Measurements from ENCODE around the gene TRAF7. TPM values are rescaled to one million over a fixed set of nuclear protein-coding genes. Genes with fewer than 3 reads are reported as not detected.
"Not testable (repeated sequence)": the region's sequence is repeated elsewhere in the genome, so short reads cannot be mapped to it uniquely, and the experiment has no call there.

Gene TRAF7
- 41.8 and 66.1 TPM in 2 replicates for total RNA-seq

DNA sequence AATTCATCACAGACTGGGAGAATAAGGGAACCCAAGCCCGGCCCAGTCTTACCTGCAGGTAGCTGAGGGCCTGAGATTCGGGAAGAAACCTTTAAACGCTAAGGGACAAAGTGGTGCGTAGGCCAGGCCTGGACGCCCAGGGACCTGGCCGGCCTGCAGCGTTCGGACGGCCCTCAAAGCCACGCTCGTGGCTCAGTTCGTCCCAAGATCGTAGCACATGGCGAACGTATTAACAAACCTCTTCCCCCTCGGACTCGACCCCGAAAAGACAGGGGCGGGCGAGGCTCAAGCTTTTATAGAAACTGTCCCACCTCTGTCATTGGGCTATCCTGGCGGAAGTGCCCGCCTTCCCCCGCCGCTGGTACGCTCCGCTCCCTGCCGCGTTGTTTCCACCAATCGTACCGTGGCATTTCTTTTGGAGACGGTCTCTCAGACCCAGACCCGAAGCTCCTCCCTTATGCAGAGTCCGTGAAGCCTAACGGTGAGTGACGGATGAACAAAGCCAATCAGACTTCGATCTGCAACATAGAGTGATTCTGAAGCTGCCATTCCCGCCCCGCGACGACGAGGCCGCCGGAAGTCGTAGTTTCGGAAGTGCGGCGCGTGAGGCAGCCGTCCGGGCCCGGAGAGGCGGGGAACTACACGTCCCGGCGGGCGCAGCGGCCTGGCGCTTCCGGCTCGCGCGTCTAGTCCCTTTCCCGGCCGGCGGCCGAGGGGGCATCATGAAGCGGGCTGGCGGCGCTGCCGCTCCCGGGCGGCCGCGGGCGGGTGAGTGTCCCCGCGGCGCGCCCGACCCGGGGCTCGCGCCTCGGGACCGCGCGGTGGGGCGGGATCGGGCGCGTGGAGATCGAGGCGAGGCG, at the start of gene TRAF7:
Gene TRAF7 (plus strand): TSS at position 692 of the 860 bp plus-strand sequence. CDS start 8,139 bp downstream, outside the sequence.
- peak; percentile 100 for DNase-seq (ENCODE audit: low read depth)

DNA sequence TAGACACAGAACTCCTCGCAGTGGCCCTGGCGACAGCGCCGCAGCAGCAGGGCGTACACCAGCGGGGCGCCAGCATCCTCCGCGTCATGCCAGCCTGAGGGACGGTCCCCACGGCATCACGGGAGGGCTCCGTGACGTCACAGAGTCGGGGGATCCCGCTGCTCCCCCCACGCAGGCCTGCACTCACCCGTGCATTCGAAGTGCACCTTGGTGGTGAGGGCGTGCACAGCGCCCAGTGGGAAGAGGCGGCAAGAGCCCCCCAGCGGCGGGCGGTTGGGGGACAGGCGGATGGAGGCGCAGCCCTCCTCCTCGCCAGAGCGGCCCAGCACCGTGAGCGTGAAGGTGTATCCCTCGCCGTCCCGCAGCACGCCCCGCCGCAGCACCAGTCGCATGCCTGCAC, 49.4 kb upstream of the TRAF7 start:
- DNase-seq (ENCODE audit: low read depth), result not testable (repeated sequence)

DNA sequence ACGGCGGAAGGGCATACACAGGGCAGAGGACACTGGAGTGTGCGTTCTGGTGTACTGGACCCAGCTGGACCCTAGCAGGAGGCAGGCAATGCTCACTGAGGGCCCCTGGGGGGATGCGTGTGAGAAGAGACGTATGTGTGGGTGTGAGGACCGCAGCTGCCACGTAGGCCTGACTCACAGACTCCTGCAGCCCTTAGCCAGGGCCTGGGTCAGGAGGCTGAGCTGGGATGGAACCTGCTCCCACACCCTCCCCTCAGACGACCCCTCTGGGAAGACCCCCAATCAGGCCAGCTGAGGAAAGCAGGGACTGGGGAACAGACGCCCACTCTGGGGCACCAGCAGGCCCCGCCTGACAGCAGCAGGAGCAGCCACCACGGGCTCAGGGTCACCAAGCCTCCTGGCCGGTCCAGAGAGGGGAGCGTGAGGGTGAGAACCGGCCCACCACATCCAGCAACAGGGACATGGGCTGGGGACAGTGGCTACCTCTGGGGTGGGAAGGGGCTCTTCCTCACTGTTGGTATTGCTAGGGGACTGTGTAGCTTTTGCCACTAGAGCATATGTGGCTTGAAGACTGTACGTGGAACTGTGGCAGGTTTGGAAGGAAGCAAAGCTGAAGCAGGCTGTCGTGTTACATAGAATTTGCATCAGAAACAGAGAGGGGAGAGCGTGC, 48.3 kb upstream of the TRAF7 start:
- not testable (repeated sequence) for DNase-seq (ENCODE audit: low read depth)

DNA sequence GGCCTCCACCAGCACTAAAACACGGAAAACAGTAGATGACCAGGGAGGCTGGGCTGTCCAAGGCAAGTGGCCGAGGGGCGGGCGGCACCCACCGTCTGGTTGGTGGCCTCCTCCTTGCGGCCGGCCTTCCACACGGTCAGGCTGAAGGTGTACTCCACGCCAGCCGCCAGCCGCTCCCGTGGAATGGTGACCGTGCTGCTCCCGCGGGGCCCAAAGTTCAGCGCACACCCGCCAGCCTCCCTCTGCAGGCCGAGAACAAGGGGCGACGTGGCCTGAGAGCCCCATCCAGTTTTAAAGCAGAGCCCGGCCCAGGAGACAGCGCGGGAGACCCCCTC, 47.8 kb upstream of the TRAF7 start:
- DNase-seq (ENCODE audit: low read depth), result not testable (repeated sequence)

DNA sequence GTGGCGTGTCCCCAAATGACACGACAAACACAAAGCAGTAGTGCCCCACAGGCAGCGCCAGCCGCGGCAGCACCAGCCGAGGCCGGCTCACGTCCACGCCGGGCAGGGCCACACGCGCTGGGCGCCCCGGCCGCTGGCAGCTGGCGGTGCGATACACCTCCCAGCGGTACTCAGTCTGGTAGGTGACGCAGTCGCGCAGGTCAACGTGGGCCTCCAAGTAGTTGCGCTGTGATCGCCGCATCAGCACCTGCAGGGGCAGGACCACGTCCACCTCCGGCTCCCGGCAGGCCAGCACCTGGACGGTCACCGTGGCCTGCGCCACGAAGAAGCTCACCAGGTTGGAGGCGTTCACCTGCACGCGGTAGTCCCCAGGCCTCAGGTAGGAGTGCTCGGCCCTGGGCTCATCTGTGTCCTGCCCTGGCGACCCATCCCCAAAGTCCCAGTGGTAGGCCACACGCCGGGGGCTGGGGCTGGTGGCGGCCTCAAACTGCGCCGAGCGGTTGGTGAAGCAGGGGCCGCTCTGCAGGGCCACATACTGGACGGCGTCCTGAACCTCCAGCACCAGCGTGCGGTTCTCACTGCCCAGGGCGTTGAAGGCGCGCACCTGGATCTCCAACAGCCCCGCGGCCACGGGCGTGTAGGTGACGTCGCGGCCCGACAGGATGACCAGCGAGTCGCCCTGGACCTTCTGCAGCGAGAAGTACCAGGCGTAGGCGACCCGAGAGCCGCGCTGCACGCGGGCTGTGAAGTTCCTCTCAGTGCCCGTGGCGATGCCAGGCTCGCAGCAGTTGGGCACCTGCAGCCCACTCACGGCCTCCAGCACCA, 46.9 kb upstream of the TRAF7 start:
- DNase-seq (ENCODE audit: low read depth), result not testable (repeated sequence)

DNA sequence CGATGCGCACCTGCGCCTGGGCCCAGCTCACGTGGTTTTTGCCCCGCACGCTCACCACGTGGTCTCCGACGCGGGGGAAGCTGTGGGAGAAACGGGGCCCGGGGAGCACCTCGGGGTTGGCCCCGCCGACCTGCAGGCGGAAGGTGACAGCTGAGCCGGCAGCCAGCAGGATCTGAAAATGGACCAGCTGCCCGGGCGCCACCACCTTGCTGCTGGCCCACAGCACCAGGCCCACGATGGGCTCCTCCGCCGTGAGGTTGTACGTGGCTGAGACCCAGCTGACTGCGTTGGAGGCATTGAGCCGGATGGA, 46.4 kb upstream of the TRAF7 start:
- not testable (repeated sequence) for DNase-seq (ENCODE audit: low read depth)

DNA sequence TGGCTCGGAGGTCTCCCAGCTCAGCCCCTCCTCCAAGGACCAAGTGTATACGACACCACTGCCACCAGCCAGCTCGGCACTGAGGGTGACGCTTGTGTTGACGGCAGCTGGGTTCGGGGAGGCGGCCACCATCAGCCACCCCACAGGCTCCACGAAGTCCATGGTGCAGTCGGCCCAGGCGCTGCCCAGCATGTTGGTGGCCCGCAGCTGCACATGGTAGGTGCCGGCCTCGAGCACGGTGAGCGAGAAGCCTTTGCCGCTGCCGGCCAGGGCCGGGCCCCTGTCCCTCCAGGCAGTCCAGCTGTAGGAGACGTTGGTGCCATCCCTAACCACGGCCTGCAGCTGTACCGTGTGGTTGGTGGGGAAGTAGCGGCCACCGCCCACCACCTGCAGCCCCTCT, 45.7 kb upstream of the TRAF7 start:
- DNase-seq (ENCODE audit: low read depth), result not testable (repeated sequence)

DNA sequence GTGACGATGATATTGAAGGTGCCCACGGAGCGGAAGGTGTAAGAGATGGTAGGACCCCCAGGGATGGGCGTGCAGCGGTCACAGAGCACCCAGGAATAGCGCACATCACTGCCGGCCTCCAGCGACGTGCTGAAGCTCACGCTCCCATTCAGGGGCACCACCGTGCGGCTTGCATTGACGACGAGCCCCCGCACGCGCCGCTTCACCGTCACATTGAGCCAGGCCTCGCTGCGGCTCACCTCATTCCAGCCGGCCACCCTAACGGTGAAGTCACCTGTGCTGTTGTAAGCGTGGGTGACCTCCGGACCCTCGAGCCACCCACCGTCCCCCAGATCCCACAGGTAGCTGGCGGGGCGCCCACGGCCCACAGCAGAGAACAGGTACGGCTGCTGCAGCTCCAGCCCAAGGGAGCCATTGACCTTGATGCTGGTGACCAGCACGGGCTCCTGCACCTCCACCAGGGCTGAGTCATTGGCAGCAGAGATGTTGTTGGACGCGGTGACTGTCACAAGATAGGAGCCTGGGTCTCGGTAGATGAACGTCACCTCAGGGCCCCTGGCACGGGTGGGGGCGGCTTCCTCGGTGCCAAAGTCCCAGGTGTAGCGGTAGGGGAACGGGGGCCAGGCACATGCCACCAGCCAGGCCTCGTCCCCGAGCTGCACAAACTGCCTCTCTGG, 45.1 kb upstream of the TRAF7 start:
- DNase-seq (ENCODE audit: low read depth), result not testable (repeated sequence)

DNA sequence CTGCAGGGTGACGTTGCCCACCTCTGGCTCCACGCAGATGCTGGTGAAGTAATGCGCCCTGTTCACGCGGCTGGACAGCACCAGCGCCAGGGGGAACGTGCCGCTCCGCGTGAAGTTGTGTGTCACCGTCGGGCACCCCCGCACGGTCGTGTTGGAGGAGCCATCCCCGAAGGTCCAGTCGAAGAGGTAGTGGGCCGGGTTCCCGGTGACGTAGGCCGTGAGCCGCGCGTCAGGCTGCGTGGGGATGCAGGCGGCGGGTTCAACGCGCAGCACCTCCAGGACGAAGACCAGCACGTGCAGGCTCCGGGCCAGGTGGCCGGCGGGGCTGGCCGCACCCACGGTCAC, 44.6 kb upstream of the TRAF7 start:
- not testable (repeated sequence) for DNase-seq (ENCODE audit: low read depth)

DNA sequence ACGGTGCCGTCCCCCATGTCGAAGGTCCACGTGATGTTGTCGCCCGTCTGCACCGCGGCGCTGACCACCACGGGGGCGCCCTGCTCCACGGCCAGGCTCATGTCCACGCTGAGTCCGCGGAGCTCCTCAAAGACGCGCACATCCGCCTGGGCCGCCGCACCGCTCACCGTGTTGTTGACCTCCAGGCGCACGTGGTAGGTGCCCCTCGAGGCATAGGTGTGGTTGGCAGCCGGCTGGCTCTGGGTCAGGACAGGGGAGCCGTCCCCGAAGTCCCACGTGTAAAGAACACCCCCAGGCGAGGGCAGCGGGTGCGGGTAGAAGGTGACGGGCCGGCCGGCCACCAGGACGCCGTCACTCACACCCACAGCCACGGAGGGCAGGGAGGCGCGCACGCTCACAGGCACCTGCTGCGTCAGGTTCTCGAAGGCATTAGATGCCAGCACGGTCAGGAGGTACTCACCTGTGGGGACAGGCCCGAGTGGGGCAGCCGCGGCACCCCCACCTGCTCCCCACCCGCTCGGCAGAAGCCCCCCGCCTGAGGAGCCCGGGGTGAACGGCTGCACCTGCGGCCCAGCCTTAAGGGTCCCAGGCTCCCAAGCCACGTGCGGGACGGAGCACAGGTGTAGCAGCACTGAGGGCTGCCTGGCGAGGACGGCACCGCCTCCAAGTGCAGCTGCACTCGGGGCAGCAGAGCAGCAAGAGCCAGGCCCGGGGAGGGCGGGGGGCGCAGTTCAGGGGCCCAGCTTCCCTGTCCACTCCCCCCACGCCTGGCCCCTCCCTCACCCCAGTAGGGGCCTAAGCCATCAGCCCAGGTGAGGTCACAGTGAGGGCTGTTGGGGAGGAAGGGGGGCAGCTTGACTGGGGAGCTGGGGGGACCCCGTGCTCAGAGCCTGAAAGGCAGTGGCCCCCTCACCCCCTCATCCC, 43.9 kb upstream of the TRAF7 start:
- not testable (repeated sequence) for DNase-seq (ENCODE audit: low read depth)

DNA sequence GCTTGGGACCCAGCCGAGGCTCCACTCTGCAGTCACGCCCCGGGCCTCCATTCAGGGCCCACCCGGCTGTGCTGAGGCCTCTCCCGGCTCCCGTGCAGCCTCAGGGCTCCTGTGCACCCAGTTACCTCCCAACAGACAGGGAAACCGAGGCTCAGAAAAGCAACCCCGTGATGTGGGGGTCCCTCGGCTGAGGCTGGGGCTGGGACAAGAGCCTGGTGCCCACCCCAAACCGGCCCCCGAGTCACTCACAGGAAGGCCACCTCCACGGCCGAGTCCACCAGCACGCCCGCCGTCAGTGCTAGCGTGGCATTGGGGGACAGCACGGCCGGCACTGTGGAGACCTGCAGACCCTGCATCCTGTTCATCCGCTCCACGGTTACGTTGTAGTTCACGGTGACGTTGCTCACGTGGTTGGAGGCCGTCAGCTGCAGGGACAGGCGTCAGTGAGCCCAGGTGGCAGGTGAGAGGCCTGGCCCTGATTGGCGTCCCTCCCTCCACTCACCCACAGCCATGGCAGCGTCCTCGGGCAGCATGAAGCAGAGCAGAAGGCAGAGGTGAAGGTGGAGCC, 43.0 kb upstream of the TRAF7 start:
- DNase-seq (ENCODE audit: low read depth), result not testable (repeated sequence)

DNA sequence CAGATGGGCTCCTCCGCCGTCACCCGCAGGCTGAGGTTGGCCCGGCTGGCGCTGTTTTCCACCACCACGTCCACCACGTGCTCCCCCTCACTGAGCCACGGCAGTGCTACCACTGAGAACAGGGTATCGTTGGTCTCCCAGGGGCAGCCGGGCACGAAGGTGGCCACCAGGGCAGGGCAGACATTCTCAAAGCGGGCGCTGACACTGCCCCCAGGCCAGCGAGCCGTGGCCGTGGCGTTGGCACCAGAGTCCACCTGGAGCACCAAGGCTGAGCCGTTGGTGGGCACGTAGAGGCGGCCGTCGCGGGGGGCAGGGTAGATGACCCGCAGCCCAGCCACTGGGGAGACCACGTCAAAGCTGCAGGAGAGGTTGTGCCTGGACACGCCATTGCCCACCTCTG, 41.4 kb upstream of the TRAF7 start:
- DNase-seq (ENCODE audit: low read depth), result not testable (repeated sequence)

DNA sequence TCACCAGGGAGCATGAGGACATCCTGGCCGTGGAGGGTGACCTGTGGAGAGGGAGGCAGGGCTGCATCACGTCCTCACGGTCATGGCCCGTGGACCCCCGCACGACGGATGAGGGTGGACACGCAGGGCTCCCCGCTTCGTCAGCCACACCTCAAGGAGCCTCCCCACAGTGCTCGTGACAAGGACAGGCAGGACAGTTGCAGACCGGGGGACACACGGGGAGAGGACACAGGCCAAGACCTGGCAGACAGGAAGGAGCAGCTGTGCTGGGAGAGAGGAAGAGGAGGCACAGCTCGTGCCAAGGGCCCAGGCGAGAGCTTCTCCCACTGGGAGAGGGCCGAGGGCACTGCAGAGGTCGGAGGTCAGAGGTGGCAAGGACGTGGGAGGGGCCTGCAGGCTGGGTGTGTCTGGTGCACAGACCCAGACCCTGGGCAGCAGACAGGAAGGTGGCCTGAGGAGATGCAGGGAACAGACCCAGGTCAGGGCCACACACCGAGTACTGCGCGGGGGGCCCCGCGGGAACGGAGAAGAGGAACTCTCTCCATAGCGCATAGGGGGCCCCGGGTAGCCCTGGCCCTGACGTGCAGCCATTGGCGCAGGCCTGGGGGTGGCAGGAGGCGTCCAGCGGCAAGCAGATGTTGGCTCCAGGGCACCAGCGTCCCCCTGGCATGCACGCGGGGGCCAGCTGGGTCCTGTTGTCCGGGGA, 40.5 kb upstream of the TRAF7 start:
- DNase-seq (ENCODE audit: low read depth), result not testable (repeated sequence)

DNA sequence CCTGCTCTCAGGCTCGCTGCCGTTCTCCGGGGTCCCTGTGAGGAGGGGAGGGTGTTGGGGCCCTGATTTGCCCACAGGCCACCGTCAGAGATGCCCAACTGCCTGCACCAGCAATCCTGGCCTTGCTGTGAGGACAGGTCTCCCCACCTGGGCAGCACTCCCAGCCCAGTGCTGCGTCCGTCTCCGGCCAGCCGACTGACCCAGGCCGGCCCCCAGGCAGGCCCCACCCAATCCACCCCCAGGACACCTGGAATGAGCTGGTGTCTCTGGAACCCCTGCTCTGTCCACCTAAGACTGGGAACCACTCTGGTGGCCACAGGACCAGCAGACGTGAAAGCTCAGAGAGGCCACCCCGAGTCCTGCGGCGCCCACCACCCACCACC, 40.0 kb upstream of the TRAF7 start:
- DNase-seq (ENCODE audit: low read depth), result no peak

DNA sequence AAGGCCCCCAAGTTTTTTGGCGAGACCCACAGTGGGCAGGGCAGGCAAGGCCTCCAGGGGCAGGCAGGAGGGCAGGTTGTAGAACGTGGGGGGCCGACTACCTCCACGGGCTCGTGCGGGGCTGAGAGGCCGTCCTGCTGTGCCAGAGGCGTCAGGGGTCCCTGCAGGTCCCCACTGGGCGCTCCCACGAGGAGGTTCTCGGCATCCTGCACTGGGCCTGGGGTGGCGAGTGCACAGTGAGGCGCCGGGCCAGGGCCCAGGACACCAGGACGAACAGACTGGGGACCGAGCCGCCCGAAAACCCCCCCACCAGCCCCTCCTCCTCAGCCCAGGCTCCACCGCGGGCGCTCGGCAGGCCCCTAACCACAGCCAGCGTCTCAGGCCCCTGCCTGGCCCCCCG, 39.2 kb upstream of the TRAF7 start:
- not testable (repeated sequence) for DNase-seq (ENCODE audit: low read depth)

DNA sequence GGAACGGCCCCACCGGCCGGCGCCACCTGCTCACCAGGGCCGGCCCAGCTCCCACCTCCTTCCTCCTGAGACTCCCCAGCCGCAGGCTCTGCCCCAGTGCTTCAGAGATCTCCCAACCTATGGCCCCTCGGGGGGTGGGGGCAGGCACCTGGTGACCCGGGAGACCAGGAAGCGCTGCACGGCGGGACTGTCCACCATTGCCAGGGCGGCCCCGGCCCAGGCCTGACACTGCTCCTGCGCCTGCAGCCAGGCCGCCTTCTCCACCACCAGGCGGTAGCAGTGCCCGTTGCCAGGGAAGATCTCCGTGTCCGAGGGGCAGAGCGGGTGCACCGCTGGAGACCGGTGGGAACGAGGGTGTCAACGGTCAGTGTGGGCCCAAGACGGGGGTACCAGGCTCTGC, 38.2 kb upstream of the TRAF7 start:
- DNase-seq (ENCODE audit: low read depth), result not testable (repeated sequence)

DNA sequence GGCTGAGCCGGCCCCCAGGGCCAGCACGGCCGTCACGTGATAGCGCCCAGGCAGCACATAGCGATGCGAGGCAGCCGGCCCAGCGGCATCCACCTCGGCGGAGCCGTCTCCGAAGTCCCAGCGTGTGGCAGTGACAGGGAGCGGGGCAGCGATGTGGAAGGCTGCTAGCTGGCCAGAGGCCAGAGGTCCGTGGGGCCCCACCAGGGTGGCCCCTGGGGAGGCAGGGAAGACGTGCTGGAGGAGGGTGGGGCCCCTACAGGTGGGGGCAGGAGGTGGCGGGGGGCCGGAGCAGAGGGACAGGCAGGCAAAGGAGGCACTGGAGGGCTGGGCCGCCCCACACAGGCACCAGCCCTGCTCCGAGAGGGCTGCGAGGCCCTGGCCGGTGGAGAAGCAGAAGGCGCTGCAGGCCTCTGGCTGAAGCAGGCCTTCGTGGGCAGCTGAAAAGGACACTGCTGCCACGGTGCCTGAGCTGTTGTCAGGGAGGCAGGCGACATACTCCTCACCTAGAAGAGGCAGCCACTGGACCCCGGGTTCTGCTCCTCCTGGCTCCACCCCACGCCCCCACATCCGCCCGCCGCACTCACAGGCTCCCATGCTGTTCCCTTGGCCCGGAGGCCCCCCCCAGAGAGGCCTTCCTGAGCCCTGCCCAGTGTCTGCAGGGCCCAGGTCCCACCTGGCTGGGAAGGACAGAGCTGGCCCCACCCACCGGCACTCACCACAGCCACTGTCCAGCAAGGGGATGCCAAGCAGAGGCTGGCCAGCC, 37.4 kb upstream of the TRAF7 start:
- not testable (repeated sequence) for DNase-seq (ENCODE audit: low read depth)

DNA sequence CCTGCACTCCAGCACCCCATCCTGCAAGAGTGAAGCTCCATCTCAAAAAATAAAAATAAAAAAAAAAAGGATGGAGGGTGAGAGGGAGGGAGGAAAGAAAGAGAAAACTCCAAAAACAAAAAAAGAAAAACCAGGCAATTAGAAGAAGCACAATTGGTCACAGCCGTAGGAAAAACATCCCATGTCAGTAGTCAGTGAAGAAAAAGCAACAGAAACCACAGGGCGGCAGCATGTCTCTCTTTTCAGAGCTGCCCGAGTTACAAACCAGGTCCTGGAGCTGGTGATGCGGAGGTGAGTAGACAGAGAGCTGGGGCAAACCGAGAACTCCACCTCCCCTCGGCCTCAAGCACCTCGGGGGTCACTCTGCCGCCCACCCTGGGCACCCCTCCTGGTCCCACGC, 34.3 kb upstream of the TRAF7 start:
- DNase-seq (ENCODE audit: low read depth), result not testable (repeated sequence)

DNA sequence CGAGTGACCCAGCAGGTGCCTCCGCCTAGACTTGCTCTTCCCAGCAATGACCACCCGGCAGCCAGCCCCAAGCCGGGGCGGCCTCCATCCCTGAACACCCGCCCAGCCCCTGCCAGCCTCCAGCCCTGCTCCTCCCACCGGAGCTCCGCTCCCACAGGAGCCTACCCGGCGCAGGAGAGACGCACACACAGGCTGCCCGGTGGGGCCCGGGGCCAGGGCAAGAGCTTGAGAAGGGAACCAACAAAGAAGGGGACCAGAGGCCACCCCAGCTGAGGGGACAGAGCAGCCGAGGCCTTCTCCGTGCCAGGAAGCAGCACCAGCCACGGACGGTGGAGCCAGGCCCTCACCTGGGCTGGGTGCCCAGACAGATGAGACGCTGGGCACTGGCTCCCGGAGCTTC, 33.7 kb upstream of the TRAF7 start:
- no peak for DNase-seq (ENCODE audit: low read depth)

All from renal cortical epithelial cell (primary cell).